ENCODE measurements around the gene TRPV4.
A peak's percentile ranks its signal among the peaks of the same experiment; 100 is the strongest.
"Not testable (repeated sequence)": the region's sequence is repeated elsewhere in the genome, so short reads cannot be mapped to it uniquely, and the experiment has no call there.

The TRPV4 gene

DNA sequence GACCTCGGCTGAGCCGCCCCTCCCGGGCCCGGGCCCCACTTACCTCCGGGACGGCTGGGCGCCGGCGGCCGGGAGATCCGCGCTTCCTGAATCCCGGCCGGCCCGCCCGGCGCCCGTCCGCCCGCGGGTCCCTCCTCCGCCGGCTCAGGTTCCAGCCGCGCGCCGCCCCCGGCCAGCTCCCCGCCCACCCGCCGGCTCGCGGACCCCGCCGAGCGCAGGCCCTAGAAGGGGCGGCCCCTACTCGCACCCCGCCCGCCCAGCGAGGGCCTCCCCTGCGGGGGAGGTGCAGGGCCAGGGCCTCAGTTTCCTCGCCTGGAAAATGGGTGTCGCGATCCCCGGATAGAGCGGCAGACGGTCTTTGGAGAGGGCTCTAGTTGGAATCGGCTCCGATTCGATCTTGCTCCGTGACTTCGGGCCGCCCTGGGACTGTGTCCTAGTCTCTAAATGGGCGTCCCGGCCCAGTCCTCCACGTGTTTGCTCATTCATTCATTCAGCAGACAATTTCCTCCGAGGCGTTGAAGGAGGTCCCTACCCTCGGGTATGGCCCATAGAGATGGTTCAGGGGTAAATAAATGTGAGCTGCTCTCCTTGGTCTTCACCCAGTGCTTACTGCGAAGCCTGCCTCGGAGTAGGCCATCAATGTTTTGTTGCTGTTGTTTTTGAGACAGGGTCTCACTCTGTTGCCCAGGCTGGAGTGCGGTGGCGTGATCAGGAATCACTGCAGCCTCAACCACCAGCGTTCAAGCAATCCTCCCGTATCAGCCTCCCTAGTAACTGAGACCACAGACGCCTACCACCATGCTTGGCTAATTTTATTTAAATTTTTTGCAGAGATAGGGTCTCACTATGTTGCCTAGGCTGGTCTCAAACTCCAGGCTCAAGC is at the start of gene TRPV4:
Gene TRPV4, minus strand, starts transcription at position 92 of the 883 bp plus-strand sequence. CDS start 18,602 bp downstream, outside the sequence.
- DNase-seq (ENCODE audit: low read depth in 2 of 2, low spot score in 1 of 2) = no peak

DNA sequence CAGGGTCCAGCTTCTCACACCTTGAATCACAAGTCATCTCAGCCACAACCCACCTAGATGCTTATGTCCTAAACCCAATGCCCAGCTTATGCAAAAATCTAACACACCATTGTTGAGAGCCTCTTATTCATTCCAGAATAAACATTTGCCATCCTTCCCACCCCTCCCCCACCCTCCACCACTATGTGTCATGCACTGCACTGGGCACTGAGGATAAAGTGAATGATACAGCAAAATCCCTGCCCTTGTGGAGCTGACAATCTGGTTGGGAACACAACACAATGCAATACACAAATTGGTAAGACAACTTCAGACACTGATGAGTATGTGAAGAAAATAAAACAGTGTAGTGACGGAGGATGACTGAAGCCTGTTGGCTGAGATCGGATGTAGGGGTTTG is 48.6 kb upstream of the TRPV4 start:
- DNase-seq (ENCODE audit: low read depth in 2 of 2, low spot score in 1 of 2) = no peak

DNA sequence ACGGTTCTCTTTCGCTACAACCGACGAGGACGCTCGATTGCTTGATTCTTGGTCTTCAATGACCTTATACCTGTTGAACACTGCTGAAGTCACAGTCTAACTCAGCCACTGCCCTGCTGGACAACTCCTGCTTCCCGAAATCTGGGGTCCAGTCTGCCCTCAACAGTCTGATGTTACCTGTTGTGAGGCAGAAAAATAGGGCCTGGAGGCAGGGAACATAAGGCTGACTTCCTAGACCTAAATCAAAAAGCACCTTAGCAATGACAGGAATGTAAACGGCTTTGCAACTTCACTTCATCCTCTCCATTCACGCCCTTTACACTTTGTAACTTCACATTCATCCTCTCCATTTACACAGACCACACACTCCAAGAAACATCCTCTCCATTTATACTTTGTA is 47.7 kb upstream of the TRPV4 start:
- DNase-seq (ENCODE audit: low read depth in 2 of 2, low spot score in 1 of 2) = no peak

DNA sequence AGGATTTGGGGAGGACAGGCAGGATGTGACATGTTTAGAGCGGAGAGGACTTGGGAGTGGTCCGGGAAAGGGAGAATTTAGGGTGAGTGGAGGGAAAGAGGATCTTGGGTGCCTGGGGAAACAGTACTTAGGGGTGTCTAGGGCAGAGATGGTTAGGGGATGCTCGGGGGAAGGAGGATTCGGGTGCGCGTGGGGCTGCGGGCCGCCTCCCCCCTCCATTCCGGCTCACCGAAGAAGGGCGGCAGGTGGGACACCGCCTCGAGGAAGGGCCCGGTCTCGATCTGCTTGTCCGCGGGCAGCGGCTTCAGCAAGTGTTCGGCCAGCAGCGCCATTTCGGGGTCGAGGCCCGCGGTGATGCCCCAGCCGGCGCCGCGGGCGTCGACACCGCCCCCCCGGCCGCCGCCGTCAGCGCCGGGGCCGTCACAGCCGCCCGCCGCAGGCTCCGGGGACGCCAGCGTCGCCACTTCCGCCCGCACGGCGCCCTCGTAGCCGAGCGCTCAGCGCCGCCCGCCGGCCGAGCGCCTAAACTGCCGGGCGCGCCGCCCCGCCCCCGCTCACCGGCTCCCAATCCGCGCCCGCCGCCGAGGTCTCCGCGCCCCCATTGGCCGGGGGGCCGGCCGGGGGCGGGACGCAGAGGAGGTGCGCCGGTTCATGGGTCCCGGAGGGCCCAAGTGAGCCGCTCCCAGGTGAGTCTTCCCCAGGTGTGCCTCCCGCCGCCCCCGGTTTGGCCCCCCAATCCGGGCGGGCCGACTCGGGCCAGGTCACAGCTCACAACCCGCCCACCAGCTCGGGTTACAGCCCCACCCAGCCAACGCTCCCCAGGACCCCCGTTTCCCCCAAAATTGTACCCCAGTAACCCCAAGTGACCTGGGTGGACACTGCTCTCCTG is 47.1 kb upstream of the TRPV4 start, which contains the start of gene GLTP:
Gene GLTP, minus strand, starts transcription at position 499 of the 889 bp plus-strand sequence. Its CDS starts 167 bp downstream, at position 332.
- peak; percentile 62 to 78 for DNase-seq (ENCODE audit: low read depth in 2 of 2, low spot score in 1 of 2)

DNA sequence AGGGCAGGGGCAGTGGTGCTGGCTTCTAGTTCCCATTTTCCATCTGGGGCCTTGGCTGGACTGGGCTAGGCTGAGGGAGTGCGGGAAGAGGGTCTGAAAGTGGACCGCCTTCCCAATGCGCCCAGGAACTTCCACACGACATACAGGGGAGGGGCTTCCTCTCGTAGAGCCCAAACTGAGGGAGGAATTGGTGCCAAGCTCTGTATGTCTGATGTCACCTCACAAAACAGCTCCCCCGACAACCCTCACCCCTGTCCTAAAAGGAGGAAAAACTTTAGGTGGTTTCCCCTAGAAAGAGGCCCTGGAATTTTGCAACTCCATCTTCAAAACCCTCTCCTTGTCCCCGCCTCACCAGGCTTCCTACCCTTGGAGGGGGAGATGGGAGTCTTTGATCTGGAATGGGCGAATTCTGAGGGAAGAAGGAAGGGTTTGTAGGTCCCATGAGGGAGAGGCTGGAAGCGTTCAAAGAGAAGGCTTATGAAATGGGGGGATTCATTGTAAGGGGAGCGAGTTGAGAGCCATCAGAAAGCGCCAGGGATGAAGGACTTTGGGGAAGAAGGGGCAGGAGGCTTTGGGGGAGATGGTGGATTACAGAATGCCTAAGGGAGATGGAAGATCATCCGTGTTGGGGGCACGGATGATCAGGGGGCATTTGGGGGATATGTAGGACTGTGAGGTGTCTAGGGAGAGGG is 46.3 kb upstream of the TRPV4 start:
- DNase-seq (ENCODE audit: low read depth in 2 of 2, low spot score in 1 of 2) = no peak

DNA sequence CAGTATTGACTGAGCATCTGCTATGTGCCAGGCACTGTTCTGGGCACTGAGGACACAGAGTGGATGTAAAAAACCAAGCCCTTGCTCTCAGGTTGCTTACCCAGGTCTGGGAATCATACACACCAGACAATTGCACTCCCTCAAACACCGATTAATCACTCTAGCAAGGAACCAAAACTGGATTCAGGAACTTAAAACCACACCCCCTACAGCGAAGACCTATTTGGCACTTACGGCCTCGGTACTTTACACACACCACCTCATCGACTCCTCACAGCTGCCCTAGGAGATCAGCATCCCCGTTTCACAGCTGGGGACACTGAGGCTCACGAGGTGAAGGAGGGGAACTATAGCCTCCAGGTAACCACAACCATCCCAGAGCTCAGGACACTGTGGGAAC is 45.6 kb upstream of the TRPV4 start:
- DNase-seq (ENCODE audit: low read depth in 2 of 2, low spot score in 1 of 2) = no peak

DNA sequence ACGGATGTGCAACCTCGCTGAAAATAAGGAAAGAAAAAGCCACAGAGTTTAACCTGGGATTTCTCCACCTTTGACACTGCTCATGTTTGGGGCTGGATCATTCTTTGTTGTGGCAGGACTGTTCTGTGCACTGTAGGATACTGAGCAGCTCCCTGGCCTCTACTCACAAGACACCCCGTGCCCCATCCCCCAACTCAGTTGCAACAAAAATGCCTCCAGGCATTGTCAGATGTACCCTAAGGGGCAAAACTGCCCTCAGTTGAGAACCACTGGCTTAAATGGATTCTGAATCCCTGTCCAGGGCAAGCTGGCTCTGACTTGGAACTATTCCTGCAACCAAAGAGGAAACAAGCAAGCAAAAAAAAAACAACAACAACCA is 45.0 kb upstream of the TRPV4 start:
- no peak for DNase-seq (ENCODE audit: low read depth in 2 of 2, low spot score in 1 of 2)

DNA sequence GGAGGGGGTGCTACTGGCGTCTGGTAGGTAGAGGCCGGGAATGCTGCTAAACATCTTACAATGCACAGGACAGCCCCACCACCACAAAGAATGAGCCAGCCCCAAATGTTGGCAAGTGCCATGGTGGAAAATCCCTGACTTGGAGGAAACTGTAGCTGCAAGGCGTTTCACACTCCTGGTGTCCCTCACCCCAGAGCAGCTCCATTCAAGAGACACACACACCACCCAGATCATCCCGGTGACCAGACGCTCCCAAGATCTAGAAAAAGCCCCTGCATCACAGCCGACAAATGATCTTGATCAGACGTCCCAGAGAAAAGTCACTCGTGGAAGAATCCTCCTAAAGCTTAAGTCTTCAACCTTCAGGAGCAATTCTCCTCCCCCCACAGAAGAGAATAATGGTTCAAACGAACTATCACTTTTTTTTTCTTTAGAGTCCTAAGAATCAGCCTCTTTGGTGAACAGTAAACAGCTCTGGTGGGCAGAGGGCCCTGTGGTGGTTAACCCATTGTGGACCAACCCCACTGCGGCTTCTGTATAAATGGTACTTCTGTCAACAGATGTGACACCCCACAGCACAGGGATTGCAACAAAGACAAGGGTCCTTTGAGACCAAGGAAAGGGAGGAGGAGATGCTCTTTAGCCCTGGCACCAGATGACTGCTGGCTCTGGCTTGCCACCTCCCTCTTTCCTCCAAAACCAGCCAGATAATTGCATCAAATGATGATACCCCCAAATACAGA is 44.5 kb upstream of the TRPV4 start:
- DNase-seq (ENCODE audit: low read depth in 2 of 2, low spot score in 1 of 2) = no peak

DNA sequence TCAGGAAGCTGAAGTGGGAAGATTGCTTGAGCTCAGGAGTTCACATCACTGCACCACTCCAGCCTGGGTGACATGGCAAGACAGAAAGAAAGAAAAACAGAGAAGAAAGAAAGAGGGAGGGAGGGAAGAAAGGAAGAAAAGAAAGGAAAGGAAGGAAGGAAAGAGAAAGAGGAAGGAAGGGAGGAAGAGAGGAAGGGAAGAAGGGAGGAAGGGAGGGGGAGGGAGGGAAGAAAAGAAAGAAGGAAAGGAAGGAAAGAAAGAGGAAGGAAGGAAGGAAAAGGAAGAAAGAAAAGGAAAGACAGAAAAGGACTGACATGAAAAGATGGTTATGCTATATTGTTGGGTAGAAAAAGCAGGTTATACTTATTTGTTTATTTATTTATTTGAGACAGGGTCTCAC is 43.2 kb upstream of the TRPV4 start:
- no peak for DNase-seq (ENCODE audit: low read depth in 2 of 2, low spot score in 1 of 2)

DNA sequence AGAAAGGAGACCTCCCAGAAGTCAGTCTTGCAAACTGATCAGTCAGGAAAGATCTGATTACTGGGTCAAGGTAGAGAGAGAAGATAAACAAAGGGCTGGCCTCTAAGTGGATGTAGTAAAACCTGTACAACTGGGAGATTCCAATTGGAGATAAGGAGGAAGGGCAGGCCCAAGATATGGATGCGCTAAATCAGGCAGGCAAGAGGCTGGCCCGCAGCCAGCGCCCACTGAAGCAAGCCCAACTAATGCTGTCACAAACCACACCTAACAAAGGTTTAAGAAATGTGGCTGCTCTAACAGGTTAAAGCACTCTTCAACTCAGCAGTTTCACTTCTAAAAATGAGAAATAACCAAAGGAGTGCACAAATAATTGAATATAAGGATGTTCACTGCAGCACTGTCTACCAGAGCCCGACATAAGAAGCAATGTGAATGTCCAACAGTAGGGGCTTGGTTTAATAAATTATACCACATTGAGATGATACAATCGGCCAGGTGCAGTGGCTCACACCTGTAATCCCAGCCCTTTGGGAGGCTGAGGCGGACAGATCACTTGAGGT is 42.5 kb upstream of the TRPV4 start:
- DNase-seq (ENCODE audit: low read depth in 2 of 2, low spot score in 1 of 2) = no peak

DNA sequence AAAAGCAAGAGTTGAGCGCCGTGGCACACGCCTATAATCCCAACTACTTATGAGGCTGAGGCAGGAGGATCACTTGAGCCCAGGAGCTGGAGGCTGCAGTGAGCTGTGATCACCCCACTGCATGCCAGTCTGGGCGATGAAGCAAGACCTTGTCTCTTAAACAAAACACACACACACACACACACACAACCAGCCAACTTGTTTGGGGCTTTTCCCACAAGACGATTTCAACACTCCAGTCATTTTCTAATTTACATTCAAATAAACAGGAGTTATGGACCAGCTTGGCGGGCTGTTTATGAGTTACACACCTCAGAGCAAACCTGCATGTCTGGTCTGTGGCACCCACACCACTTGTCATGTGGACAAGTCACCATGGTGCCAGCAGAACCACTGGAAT is 40.5 kb upstream of the TRPV4 start:
- DNase-seq (ENCODE audit: low read depth in 2 of 2, low spot score in 1 of 2) = no peak

DNA sequence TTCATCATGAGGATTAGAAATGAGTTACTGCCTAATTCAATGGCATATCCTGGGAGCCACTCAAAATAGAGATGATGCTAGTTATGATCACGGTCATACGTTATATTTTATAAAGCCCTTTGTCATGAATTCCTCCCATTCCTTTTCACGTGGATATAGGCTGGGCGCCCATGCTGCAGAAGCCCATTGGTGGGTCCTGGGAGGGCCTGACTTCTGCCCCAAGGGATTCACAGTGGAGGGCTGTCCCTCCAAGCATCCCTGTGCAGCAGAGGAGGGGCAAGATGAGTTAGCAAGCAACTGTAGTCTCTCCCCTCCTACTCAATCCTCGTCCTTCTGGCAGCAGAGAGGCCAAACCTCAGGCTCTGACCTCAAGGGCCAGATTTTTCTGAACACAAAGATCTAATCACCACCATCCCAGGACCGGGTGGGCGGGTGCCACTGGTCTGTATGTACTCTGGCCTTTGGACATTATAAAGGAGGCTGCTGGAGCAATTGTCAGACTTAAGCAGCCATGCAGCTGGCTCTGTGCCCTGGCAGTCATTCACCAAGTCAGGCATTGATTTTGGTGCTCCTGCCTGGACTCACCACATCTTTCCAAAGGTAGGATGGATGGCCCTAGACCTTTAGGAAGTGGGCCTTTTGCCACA is 38.6 kb upstream of the TRPV4 start:
- DNase-seq (ENCODE audit: low read depth in 2 of 2, low spot score in 1 of 2) = no peak

DNA sequence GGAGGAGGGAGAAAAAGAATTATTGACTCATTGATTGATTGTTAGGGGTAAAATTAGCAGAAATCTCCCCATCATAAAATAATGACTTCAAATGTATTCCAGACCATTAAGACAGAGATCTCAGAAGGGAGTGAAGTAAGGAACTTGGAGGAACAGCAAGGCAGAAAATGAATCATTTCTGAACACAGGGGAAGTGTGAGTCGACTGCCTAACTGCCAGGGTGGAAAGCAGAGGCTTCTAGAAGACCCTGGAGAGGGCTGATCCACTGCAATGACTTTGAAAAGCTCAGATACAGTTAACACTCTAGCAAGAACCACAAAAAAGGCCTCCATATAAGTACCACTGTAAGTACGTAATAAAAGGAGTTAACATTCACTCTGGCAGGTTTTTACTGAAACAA is 37.5 kb upstream of the TRPV4 start:
- DNase-seq (ENCODE audit: low read depth in 2 of 2, low spot score in 1 of 2) = no peak

DNA sequence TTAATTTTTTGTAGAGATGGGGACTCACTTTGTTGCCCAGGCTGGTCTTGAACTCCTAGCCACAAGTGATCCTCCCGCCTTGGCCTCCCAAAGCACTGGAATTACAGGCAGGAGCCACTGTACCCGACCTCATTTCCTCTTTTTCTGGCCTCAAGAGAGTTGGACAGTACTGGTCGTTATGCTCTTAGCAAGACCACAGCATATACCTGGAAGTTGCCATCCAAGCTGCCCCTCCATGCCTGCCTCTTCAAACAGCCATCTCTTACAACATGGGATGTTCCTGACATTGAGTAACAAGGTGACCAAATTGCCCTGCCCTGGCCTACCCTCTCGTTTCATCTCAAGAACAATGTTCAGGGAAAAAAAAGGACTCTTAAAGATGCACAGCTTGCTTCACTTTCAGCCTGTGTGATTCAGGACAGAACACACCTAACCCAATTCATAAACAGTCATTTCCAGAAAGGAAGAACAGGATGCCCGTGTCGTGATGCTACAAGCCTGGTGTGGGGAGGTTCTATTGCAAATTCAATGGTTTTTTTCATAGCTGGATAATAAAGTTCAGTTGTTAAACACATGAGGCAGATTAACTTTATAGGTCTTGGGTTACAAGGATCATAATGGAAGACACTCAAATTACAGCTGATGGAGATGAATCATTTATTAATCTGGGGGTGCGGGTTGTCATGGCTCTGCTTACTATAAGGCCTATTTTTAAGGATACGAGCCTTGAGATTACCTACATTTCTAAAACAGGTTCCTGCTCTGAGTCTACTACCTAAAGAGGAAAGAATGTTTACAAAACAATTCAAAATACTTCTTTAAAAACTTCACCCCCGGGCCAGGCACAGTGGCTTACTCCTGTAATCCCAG is 35.2 kb upstream of the TRPV4 start:
- no peak for DNase-seq (ENCODE audit: low read depth in 2 of 2, low spot score in 1 of 2)

DNA sequence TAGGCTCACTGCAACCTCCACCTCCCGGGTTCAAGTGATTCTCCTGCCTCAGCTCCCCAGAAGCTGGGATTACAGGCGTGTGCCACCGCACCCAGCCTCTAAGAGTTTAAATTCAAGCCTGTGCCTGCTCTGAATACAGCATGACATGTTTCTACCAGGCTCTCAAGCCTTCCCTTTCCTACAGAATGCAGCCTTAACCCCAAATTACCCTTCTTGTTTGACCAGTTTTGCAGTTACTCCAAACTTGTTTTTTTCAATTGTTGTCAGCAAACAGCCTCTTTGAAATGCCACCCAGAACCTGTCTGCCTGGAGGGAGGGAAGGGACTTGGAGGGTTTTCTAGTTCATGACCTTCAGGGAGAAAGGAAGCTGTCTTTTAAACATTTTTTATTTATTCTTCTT is 31.7 kb upstream of the TRPV4 start:
- no peak for DNase-seq (ENCODE audit: low read depth in 2 of 2, low spot score in 1 of 2)

DNA sequence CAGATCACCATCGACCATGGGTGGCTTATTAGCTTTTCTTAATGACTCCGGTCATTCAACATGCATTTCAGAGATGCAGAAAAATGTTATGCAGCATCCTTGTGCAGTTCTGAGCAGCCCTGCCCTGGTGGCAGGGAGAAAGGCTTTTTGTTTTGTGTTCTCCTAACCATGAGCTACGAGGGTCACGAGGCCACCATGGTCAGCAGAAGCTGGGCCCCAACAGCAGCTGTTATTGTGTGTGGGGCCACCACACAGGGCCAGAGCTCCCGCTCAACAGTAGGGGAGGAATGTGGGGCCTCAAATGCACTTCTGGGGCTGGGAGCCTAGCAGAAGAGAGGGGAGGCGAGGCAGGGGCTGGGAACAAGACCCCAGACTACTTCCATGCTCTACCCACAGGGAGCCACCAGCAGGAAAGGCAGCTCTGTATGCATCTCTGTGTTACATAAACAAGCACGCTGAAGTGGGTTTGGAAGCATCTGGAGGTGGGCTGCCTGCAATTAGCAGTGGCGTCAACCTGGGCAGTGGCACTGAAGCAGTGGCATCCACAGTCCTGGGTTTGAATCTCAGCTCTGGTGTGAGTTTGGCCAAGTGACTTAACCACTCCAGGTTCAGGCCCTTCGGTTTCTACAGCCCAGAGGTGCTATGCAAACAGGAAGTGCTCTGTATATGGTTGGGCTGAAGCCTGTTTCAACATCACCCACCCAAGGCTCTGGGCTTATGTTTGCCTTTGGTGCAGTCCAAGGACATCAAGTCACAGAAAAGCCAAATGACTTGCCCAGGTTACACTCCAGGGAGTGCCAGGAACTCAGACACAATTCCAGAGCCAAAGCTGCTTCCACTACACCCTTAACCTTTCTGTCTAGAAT is 30.9 kb upstream of the TRPV4 start:
- no peak for DNase-seq (ENCODE audit: low read depth in 2 of 2, low spot score in 1 of 2)

DNA sequence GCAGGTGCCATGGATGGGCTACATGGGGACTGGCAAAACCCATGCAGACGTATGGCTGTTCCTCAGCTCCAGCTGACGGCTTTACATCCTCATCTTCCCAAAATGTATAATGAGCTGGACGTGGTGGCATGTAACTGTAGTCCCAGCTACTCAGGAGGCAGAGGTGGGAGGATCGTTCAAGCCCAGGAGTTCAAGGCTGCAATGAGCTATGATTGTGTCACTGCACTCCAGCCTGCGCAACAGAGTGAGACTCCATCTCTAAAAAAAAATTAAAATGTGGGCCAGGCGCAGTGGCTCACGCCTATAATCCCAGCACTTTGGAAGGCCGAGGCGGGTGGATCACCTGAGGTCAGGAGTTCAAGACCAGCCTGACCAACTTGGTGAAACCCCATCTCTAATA is 29.3 kb upstream of the TRPV4 start:
- DNase-seq (ENCODE audit: low read depth in 2 of 2, low spot score in 1 of 2) = not testable (repeated sequence)

DNA sequence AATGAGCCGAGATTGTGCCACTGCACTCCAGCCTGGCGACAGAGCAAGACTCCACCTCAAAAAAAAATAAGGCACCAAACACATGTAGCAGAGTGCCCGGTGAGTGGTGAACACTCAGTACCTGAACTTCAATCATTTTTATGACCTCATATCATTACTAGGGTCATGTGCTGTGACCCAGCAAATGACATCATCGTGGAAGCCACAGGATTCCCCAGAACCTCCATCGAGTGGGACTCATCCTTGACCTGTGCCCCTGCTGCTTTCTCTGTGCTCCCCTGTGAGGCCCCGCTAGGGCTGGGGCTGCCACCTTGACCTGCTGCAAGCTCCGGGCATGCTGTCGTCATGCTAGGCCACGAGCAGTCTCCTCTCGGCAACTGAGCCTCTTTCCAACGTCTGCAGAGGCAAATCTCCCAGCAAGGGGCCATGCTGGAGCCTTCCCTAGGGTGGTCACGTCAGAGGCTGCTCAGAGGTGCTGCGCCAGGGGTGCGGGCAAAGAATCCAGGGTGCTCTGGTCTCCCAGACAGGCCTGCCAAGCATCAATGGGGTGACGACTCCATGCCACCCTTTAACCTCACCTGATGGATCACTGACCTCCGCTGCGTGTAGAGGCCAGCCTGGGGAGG is 28.6 kb upstream of the TRPV4 start:
- DNase-seq (ENCODE audit: low read depth in 2 of 2, low spot score in 1 of 2) = no peak

Measured in stimulated activated CD8-positive, alpha-beta memory T cell treated with anti-CD3 and anti-CD28 coated beads, Interleukin-4, amount 100 ng/mL, for 4 hours (primary cell).